Astrocyte of the spinal cord (primary cell): ENCODE results near the gene MAP2K6.

ENCODE experiments used
- DNase-seq: peaks from one replicate; pipeline ENCODE4 v3.0.0; 2011; ENCODE audit warnings: low read depth, low spot score
- H3K4me3 ChIP-seq: 2 replicates; pipeline ENCODE4 v1.5.1; 2011; ENCODE audit warnings: low read depth, mild to moderate bottlenecking, low read length, moderate library complexity
- in situ Hi-C: cut with HindIII; loops from 2 replicates; pipeline ENCODE4 v1.10.0; 2017; ENCODE audit warnings: low sequenced_read_pairs
- TF ChIP-seq, protein P1 (sequence below): IDR thresholded peaks from 2 replicates; pipeline ENCODE4 v1.5.1; 2012; ENCODE audit warnings: low read depth, mild to moderate bottlenecking, low read length, inconsistent platforms

The MAP2K6 gene

DNA sequence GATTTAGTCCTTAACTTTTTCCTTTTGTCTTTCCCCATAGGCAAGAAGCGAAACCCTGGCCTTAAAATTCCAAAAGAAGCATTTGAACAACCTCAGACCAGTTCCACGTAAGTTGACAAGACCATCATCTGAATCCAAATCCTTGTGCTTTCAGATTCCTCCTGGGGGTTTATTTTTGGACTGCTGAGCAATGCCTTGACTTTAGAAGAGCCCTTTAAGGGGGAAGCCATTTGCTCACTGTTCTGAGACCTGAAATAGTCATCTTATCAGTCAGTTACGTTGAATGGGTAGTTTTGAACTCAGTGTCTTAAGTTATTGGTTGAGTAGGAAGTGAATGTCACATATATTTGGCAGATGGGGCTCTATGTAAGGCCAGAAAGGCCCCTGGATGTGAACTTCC lies 91.2 kb downstream of the MAP2K6 start:
- DNase-seq = no peak
- in situ Hi-C loops = no loop called here
- TF ChIP-seq, protein P1, sequence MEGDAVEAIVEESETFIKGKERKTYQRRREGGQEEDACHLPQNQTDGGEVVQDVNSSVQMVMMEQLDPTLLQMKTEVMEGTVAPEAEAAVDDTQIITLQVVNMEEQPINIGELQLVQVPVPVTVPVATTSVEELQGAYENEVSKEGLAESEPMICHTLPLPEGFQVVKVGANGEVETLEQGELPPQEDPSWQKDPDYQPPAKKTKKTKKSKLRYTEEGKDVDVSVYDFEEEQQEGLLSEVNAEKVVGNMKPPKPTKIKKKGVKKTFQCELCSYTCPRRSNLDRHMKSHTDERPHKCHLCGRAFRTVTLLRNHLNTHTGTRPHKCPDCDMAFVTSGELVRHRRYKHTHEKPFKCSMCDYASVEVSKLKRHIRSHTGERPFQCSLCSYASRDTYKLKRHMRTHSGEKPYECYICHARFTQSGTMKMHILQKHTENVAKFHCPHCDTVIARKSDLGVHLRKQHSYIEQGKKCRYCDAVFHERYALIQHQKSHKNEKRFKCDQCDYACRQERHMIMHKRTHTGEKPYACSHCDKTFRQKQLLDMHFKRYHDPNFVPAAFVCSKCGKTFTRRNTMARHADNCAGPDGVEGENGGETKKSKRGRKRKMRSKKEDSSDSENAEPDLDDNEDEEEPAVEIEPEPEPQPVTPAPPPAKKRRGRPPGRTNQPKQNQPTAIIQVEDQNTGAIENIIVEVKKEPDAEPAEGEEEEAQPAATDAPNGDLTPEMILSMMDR = no peak
- H3K4me3 ChIP-seq = no peak overlapping the region

DNA sequence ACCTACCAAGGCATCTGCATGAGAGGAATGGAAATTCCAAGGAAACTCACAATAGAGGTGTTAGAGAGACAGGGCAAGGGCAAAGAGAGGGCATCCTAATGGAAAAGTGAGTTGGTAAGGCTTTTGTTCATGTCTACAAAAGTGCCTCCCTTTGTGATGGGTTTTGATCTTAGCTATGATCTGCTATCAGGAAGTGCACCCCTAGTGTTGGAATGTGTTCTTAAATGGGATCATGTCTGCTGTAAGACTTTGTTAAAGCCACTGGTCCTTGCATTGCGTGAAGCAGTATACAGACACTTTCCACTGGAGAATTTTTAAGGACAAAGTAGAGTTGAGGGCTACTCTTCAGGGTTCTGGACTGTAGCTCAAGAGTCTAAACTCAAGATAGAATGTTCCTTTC lies 92.0 kb downstream of the MAP2K6 start:
- H3K4me3 ChIP-seq = no peak overlapping the region
- in situ Hi-C loops = no loop called here
- TF ChIP-seq, protein P1 = peak; percentile 43
- DNase-seq = no peak

DNA sequence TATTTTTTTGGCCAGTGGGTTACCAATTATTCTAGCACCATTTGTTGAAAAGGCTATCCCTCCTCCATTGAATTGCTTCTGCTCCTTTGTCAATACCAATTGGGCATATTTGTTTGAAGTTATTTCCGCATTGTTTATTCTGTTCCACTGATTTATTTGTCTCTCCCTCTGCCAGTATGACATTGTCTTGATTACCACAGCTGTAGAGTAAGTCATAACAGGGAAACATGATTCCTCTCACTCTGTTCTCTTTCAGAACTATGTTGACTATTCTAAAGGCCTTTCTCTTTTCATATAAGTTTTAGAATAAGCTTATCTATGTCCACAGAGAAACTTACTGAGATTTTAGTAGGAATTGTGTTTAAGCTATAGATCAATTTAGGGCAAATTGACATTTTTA lies 94.3 kb downstream of the MAP2K6 start:
- no peak overlapping the region for H3K4me3 ChIP-seq
- in situ Hi-C loops = no loop called here
- TF ChIP-seq, protein P1 = no peak
- DNase-seq = no peak

DNA sequence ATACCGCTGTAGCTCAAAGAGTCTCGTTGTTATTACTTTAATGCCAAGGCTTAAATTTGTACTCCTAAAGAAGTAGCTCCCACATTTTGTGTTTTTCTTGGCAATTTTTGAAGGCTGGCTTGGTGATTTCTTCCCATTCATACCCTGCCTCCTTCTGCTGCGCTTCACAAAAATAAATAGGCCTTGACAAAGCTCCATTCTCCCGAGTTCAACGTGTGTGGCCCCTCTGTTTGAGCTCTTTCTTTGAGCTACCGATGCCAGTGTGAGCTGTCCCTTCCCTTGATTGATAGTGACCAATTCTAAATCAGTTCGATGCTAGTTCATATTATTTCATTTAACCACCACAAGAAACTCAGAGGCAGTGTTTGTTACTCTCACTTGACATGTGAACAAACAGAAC lies 96.8 kb downstream of the MAP2K6 start:
- no peak for DNase-seq
- in situ Hi-C loops = no loop called here
- no peak overlapping the region for H3K4me3 ChIP-seq
- TF ChIP-seq, protein P1 = no peak

DNA sequence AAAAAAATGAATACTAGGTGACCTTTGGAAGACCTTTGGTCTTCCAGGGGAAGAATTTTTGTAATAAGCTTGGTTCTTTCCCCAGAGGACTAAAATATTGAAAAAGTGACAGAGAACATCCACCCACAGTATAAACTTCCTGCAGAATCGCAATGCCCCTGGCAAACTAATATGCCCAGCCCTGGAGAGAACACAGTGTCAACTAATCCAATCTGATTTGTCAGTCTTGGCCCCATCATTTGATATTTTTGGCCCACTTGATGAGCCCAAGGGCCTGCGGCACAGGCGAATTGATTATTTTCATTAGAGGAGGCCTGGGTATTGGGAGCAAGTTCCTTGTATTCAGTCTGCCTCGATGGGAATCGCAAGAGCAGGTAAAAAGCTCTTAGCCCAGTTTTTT lies 98.4 kb downstream of the MAP2K6 start:
- TF ChIP-seq, protein P1 = no peak
- no peak overlapping the region for H3K4me3 ChIP-seq
- in situ Hi-C loops = no loop called here
- no peak for DNase-seq

DNA sequence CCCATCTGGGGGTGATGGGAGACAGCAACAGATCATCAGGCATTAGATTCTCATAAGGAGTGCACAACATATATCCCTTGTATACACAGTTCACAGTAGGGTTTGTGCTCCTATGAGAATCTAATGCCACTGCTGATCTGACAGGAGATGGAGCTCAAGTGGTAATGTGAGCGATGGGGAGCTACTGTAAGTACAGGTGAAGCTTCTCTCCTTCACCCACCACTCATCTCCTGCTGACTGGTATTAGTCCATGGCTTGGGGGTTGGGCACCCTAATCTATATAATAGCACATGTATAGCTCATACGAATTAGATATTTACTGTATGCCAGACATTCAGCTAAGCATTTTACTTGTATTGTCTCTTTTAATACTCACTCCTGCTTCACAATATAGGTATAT lies 101.7 kb downstream of the MAP2K6 start:
- H3K4me3 ChIP-seq = no peak overlapping the region
- TF ChIP-seq, protein P1 = no peak
- no peak for DNase-seq
- in situ Hi-C loops = no loop called here

DNA sequence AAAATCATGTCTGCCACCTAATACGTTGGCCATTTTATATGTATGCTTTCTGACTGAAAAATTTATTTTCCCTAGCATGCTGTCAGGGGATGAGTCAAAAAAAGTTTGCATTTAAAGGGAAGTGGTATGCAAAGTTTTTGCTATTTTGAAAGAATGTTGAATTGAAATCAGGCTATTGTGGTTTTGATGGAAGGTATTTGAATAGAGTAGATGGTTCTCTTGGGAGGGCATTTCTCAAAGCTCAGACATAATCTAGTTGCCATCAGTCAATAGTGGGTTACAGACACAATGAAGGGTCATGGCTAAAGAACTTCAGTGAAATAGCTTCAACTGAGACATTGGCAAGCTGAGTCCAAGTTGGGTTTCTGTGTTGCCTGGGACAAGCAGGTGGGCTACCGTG lies 102.4 kb downstream of the MAP2K6 start:
- no peak for DNase-seq
- TF ChIP-seq, protein P1 = no peak
- in situ Hi-C loops = no loop called here
- H3K4me3 ChIP-seq = no peak overlapping the region
